H1 (cell line): ENCODE measurements around the gene ATP6V0A4. TPM values are rescaled to one million over a fixed set of nuclear protein-coding genes. Genes with fewer than 3 reads are reported as not detected.

ENCODE experiments used
- CBX5 ChIP-seq: fragments of 300-800, 300-1000 bp; sonication (generic); IDR thresholded peaks from 2 replicates; pipeline ENCODE4 v1.7.1; 2016; ENCODE audit warnings: antibody characterized with exemption, low read length, low read depth
- EZH2 ChIP-seq: fragments of 200-600 bp; sonication (generic); IDR thresholded peaks from 2 replicates; pipeline ENCODE4 v1.7.1; 2012; ENCODE audit warnings: low read depth, mild to moderate bottlenecking, moderate library complexity, low read length, inconsistent platforms; ENCODE audit not compliant: severe bottlenecking
- GABPA ChIP-seq: IDR thresholded peaks from 2 replicates; pipeline ENCODE4 v1.6.1; 2011; ENCODE audit warnings: mild to moderate bottlenecking, low read length, moderate library complexity, borderline replicate concordance; ENCODE audit not compliant: insufficient read depth
- KDM1A ChIP-seq: fragments of 200-600, 300-600 bp; sonication (generic); IDR thresholded peaks from 2 replicates; pipeline ENCODE4 v1.7.1; 2016; ENCODE audit warnings: mild to moderate bottlenecking, low read length, borderline replicate concordance
- MAFK ChIP-seq: IDR thresholded peaks from 2 replicates; pipeline ENCODE4 v1.6.1; 2012; ENCODE audit warnings: low read depth, mild to moderate bottlenecking, improper control_type of control experiment, low read length
- POLR2AphosphoS5 ChIP-seq: IDR thresholded peaks from 2 replicates; pipeline ENCODE4 v1.6.1; 2011; ENCODE audit warnings: low read depth, low read length
- POU5F1 ChIP-seq: IDR thresholded peaks from 2 replicates; pipeline ENCODE4 v1.6.1; 2011; ENCODE audit warnings: low read depth, mild to moderate bottlenecking, low read length, moderate library complexity
- RFX5 ChIP-seq: IDR thresholded peaks from 2 replicates; pipeline ENCODE4 v1.6.1; 2011; ENCODE audit warnings: low read depth, low read length, improper control_type of control experiment, borderline replicate concordance
- SIRT6 ChIP-seq: IDR thresholded peaks from one replicate; pipeline ENCODE4 v1.7.1; 2012; ENCODE audit warnings: low read length, inconsistent platforms
- SRF ChIP-seq: IDR thresholded peaks from 2 replicates; pipeline ENCODE4 v1.6.1; 2011; ENCODE audit warnings: mild to moderate bottlenecking, low read depth, low read length, moderate library complexity
- SUZ12 ChIP-seq: fragments of 200-600 bp; sonication (generic); IDR thresholded peaks from 2 replicates; pipeline ENCODE4 v1.6.1; 2012; ENCODE audit warnings: mild to moderate bottlenecking, inconsistent platforms, low read length, moderate library complexity, mixed read lengths
- TEAD4 ChIP-seq: IDR thresholded peaks from 2 replicates; pipeline ENCODE4 v1.6.1; 2012; ENCODE audit warnings: low read depth, low read length, inconsistent platforms, mixed read lengths
- polyA plus RNA-seq, 7 experiments: library from polyadenylated mRNA; depleted of rRNA in 3 of 7; stranded (reverse) in 5 of 7; unstranded in 2 of 7; fragments of >200 nt in 5 of 7; fragments of 200-250 nt in 2 of 7; gene quantifications; 1 replicate in 5 of 7; 2 replicates in 1 of 7; 4 replicates in 1 of 7; pipeline versions ENCODE4 v1.2.1 to v1.2.3, GENCODE V29; 2011 to 2013; ENCODE audit warnings: missing spikeins in 2 of 7, mixed read lengths in 2 of 7
- total RNA-seq: library from RNA; stranded (reverse); fragmentation: NEBNext Ultra II Directional; extraction: Animal tissue kit (Norgen Biotek cat#: 25700); gene quantifications from 2 replicates; pipeline ENCODE4 v1.2.1, GENCODE V29; 2021
- TF ChIP-seq, protein P1 (sequence below): fragments of 300-600 bp; sonication (generic); IDR thresholded peaks from 2 replicates; pipeline ENCODE4 v1.7.1; 2012; ENCODE audit warnings: low read length, moderate library complexity, mild to moderate bottlenecking, inconsistent platforms; ENCODE audit not compliant: insufficient replicate concordance

ATP6V0A4 gene
- total and polyA plus RNA-seq, 2 of the 8 experiments (the other 6 are each of a cell fraction or from before 2014, with no cell fraction given) = 0.47 to 1.6 TPM

GRCh38 chr7:138698281-138698680, 99.7 kb downstream of the ATP6V0A4 start (continued):
- TF ChIP-seq, protein P1, sequence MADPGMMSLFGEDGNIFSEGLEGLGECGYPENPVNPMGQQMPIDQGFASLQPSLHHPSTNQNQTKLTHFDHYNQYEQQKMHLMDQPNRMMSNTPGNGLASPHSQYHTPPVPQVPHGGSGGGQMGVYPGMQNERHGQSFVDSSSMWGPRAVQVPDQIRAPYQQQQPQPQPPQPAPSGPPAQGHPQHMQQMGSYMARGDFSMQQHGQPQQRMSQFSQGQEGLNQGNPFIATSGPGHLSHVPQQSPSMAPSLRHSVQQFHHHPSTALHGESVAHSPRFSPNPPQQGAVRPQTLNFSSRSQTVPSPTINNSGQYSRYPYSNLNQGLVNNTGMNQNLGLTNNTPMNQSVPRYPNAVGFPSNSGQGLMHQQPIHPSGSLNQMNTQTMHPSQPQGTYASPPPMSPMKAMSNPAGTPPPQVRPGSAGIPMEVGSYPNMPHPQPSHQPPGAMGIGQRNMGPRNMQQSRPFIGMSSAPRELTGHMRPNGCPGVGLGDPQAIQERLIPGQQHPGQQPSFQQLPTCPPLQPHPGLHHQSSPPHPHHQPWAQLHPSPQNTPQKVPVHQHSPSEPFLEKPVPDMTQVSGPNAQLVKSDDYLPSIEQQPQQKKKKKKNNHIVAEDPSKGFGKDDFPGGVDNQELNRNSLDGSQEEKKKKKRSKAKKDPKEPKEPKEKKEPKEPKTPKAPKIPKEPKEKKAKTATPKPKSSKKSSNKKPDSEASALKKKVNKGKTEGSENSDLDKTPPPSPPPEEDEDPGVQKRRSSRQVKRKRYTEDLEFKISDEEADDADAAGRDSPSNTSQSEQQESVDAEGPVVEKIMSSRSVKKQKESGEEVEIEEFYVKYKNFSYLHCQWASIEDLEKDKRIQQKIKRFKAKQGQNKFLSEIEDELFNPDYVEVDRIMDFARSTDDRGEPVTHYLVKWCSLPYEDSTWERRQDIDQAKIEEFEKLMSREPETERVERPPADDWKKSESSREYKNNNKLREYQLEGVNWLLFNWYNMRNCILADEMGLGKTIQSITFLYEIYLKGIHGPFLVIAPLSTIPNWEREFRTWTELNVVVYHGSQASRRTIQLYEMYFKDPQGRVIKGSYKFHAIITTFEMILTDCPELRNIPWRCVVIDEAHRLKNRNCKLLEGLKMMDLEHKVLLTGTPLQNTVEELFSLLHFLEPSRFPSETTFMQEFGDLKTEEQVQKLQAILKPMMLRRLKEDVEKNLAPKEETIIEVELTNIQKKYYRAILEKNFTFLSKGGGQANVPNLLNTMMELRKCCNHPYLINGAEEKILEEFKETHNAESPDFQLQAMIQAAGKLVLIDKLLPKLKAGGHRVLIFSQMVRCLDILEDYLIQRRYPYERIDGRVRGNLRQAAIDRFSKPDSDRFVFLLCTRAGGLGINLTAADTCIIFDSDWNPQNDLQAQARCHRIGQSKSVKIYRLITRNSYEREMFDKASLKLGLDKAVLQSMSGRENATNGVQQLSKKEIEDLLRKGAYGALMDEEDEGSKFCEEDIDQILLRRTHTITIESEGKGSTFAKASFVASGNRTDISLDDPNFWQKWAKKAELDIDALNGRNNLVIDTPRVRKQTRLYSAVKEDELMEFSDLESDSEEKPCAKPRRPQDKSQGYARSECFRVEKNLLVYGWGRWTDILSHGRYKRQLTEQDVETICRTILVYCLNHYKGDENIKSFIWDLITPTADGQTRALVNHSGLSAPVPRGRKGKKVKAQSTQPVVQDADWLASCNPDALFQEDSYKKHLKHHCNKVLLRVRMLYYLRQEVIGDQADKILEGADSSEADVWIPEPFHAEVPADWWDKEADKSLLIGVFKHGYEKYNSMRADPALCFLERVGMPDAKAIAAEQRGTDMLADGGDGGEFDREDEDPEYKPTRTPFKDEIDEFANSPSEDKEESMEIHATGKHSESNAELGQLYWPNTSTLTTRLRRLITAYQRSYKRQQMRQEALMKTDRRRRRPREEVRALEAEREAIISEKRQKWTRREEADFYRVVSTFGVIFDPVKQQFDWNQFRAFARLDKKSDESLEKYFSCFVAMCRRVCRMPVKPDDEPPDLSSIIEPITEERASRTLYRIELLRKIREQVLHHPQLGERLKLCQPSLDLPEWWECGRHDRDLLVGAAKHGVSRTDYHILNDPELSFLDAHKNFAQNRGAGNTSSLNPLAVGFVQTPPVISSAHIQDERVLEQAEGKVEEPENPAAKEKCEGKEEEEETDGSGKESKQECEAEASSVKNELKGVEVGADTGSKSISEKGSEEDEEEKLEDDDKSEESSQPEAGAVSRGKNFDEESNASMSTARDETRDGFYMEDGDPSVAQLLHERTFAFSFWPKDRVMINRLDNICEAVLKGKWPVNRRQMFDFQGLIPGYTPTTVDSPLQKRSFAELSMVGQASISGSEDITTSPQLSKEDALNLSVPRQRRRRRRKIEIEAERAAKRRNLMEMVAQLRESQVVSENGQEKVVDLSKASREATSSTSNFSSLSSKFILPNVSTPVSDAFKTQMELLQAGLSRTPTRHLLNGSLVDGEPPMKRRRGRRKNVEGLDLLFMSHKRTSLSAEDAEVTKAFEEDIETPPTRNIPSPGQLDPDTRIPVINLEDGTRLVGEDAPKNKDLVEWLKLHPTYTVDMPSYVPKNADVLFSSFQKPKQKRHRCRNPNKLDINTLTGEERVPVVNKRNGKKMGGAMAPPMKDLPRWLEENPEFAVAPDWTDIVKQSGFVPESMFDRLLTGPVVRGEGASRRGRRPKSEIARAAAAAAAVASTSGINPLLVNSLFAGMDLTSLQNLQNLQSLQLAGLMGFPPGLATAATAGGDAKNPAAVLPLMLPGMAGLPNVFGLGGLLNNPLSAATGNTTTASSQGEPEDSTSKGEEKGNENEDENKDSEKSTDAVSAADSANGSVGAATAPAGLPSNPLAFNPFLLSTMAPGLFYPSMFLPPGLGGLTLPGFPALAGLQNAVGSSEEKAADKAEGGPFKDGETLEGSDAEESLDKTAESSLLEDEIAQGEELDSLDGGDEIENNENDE = no peak
- TF ChIP-seq POLR2AphosphoS5 (no peak), CBX5 (no peak), TEAD4 (no peak), SRF (no peak), MAFK (no peak), POU5F1 (no peak), SIRT6 (no peak), KDM1A (no peak), SUZ12 (no peak), RFX5 (no peak), GABPA (no peak), EZH2 (no peak)
